Measurements from ENCODE around the gene ARHGAP4.

Gene ARHGAP4

DNA sequence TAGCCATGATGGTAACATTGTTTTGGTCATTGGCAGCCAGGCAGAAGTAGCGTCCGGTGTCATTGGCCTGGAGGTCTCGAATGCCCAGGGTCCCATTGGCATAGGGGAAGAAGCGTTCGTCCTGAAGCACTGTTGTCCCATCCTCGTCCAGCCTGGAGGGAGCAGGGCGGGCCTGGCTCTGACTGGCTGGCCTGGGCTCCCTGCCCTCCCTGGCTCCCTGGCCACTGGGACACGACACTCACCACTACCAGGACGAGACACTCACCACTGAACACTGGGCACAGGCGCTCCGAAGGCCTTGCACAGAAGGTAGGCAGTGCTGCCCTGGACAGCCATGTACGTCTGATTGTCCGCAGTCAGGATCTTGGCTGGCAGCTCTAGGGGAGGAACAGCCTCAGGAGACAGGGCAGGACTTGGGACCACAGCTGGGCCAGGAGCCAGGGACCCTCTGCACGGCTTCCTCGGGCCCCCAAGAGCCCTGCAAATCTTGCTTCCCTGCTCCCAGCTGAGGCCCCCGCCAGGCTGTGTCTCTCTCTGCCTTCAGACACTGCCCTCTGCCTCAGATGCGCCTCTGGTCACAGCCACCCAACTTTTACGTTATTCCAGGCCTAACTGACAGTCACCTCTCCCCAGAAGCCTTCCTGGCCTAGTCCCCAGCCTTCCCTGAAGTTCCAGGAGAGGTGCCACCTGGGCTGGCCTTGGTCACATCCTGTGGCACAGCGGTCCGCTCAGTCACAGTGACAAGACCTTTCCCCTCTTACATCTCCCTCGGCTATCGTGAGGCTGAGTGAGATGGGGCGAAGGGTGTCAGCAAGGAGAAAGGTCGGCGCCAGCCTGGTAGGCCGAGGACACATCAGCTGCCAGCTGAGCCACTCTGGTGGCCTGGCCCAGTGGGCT lies 57.2 kb downstream of the ARHGAP4 start:
- H3K4me1 ChIP-seq (ENCODE audit: insufficient read depth, insufficient read length), result no peaks in the 10 kb centered on the region
- no peak overlapping the region for H3K4me3 ChIP-seq (ENCODE audit: insufficient read length, low read depth)
- H3K9me3 ChIP-seq (ENCODE audit: insufficient read depth, low read length), result no peaks in the 10 kb centered on the region
- TF ChIP-seq SUZ12 (IDR thresholded peaks at IDR 0.05; ENCODE audit: extremely low read depth, insufficient read depth, insufficient read length), result no peak
- TF ChIP-seq ZNF274 (IDR thresholded peaks at IDR 0.05; ENCODE audit: low read depth, low read length), result no peak
- TF ChIP-seq YY1 (IDR thresholded peaks at IDR 0.05; ENCODE audit: insufficient read depth, insufficient read length), result no peak
- H3K36me3 ChIP-seq (ENCODE audit: insufficient read depth, insufficient read length, low read length), result peaks cover 76% of the 10 kb centered on the region
- no peak overlapping the region for H3K9ac ChIP-seq (ENCODE audit: insufficient read length, low read depth)
- no peak for DNase-seq (ENCODE audit: low read depth, low spot score)
- H3K27me3 ChIP-seq (ENCODE audit: insufficient read depth, insufficient read length), result no peaks in the 10 kb centered on the region

DNA sequence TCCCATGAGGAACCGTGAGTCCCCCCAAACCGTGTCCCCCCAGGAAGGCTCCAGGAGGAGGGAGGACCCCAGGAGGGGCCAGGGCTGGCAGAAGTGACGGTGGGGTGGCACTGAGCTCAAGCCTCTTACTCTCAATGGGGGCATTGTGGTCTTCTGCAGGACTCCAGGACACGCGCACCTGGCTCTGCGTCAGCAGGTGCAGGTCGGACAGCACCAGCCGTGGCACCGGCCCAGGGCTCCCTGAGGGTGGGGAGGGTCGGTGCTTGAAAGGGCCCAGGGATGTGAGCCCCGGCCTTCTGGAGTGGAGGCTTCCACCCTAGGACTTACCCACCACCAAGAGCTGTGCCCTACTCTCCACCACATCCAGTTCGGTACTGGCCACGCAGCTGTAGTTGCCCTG lies 58.4 kb downstream of the ARHGAP4 start:
- Histone ChIP-seq H3K27me3 (ENCODE audit: insufficient read depth, insufficient read length) (no peaks in the 10 kb centered on the region), H3K9ac (ENCODE audit: insufficient read length, low read depth) (no peak overlapping the region), H3K4me1 (ENCODE audit: insufficient read depth, insufficient read length) (no peaks in the 10 kb centered on the region), H3K36me3 (ENCODE audit: insufficient read depth, insufficient read length, low read length) (peaks cover 70% of the 10 kb centered on the region), H3K9me3 (ENCODE audit: insufficient read depth, low read length) (no peaks in the 10 kb centered on the region), H3K4me3 (ENCODE audit: insufficient read length, low read depth) (no peak overlapping the region)
- no peak for TF ChIP-seq ZNF274 (IDR thresholded peaks at IDR 0.05; ENCODE audit: low read depth, low read length)
- no peak for TF ChIP-seq YY1 (IDR thresholded peaks at IDR 0.05; ENCODE audit: insufficient read depth, insufficient read length)
- TF ChIP-seq SUZ12 (IDR thresholded peaks at IDR 0.05; ENCODE audit: extremely low read depth, insufficient read depth, insufficient read length), result no peak
- DNase-seq (ENCODE audit: low read depth, low spot score), result no peak

DNA sequence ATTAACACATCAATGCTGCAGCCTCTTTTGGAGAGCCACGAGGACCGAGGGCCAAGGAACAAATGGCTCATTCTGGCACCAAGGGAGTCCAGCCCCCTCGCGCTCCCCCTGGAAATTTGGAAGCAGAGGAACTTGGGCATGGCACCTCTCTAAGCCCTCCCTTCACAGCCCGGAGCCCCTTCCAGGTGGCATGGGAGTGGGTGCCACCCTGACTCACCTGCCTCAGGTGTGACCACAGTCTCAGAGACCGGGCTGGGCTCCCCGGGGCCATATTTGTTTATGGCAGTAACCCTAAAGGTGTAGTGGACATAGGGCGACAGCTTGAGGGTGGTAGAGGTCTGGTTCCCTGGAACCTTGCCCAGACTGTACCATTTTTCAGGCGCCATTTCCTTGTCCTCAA lies 58.9 kb downstream of the ARHGAP4 start:
- no peak for DNase-seq (ENCODE audit: low read depth, low spot score)
- Histone ChIP-seq H3K4me1 (ENCODE audit: insufficient read depth, insufficient read length) (peaks cover 2% of the 10 kb centered on the region), H3K9ac (ENCODE audit: insufficient read length, low read depth) (no peak overlapping the region), H3K4me3 (ENCODE audit: insufficient read length, low read depth) (no peak overlapping the region), H3K27me3 (ENCODE audit: insufficient read depth, insufficient read length) (no peaks in the 10 kb centered on the region), H3K9me3 (ENCODE audit: insufficient read depth, low read length) (no peaks in the 10 kb centered on the region), H3K36me3 (ENCODE audit: insufficient read depth, insufficient read length, low read length) (peaks cover 71% of the 10 kb centered on the region)
- no peak for TF ChIP-seq ZNF274 (IDR thresholded peaks at IDR 0.05; ENCODE audit: low read depth, low read length)
- TF ChIP-seq YY1 (IDR thresholded peaks at IDR 0.05; ENCODE audit: insufficient read depth, insufficient read length), result no peak
- TF ChIP-seq SUZ12 (IDR thresholded peaks at IDR 0.05; ENCODE audit: extremely low read depth, insufficient read depth, insufficient read length), result no peak

DNA sequence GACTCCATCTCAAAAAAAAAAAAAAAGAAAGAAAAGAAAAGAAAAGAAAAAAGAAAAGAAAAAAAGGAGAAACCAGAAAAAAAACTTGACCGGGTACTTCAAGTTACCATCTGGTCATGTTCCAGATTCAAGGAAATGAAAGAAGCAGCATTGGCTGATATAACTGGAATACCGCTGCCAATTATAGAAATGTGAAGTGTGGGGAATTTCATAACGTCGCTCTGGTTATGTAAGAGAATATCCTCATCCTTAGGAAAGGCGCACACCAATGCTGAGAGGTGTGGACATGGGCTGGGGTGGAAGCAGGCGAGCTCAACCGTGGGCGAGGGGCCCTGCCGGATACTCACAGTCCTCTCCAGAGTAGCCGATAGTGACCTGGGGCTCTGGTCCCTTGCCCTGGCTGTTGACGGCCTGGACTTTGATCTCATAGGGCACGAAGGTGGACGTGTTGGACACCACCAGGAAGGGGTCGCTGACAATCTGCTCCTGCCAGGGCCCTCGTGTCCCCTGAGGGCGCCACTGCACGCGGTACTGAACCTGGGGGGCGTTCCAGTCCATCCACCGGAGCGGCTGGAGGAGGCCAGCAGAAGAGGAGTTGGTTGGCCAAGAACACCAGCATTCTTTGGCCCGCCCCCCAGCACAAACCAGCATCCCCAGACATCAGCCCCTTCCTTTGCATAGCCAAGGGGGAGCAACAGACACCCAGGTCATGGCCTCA lies 59.6 kb downstream of the ARHGAP4 start:
- DNase-seq (ENCODE audit: low read depth, low spot score), result no peak
- H3K27me3 ChIP-seq (ENCODE audit: insufficient read depth, insufficient read length), result no peaks in the 10 kb centered on the region
- no peak overlapping the region for H3K4me3 ChIP-seq (ENCODE audit: insufficient read length, low read depth)
- TF ChIP-seq SUZ12 (IDR thresholded peaks at IDR 0.05; ENCODE audit: extremely low read depth, insufficient read depth, insufficient read length) (no peak), ZNF274 (IDR thresholded peaks at IDR 0.05; ENCODE audit: low read depth, low read length) (no peak), YY1 (IDR thresholded peaks at IDR 0.05; ENCODE audit: insufficient read depth, insufficient read length) (no peak)
- H3K36me3 ChIP-seq (ENCODE audit: insufficient read depth, insufficient read length, low read length), result peaks cover 69% of the 10 kb centered on the region
- H3K9me3 ChIP-seq (ENCODE audit: insufficient read depth, low read length), result no peaks in the 10 kb centered on the region
- H3K9ac ChIP-seq (ENCODE audit: insufficient read length, low read depth), result no peak overlapping the region
- peaks cover 2% of the 10 kb centered on the region for H3K4me1 ChIP-seq (ENCODE audit: insufficient read depth, insufficient read length)

DNA sequence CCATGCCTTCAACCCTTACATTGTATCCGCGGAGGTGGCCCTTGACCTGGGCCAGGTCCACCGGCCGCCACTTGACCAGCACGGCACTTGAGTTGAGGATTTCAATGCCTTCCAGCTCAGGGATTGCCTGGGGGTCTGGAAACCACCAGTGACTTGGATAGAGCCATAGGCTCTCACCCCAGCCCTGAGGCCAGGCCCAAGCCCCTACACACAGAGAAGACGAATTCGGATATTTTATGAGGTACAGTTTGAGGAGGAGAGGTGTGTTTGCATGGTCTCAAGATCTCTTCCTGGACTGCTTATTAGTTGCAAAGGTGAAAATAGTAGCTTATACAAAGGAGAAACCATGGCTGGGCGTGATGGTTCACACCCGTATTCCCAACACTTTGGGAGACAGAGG lies 60.4 kb downstream of the ARHGAP4 start:
- Histone ChIP-seq H3K36me3 (ENCODE audit: insufficient read depth, insufficient read length, low read length) (peaks cover 66% of the 10 kb centered on the region), H3K9me3 (ENCODE audit: insufficient read depth, low read length) (no peaks in the 10 kb centered on the region), H3K4me1 (ENCODE audit: insufficient read depth, insufficient read length) (peaks cover 2% of the 10 kb centered on the region), H3K27me3 (ENCODE audit: insufficient read depth, insufficient read length) (no peaks in the 10 kb centered on the region), H3K4me3 (ENCODE audit: insufficient read length, low read depth) (no peak overlapping the region), H3K9ac (ENCODE audit: insufficient read length, low read depth) (no peak overlapping the region)
- DNase-seq (ENCODE audit: low read depth, low spot score), result no peak
- no peak for TF ChIP-seq SUZ12 (IDR thresholded peaks at IDR 0.05; ENCODE audit: extremely low read depth, insufficient read depth, insufficient read length)
- no peak for TF ChIP-seq ZNF274 (IDR thresholded peaks at IDR 0.05; ENCODE audit: low read depth, low read length)

DNA sequence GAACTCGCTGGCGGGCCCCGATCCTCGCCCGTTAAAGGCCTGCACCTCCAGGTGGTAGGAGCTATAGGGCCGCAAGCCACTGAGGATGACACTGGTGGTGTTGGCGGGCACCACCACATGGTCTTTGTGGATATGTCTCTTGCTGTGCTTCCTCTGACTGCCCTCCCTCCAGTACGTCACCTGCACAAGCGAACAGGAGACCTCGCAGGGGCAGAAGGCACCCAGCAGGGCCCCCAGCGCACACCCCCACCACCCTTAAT lies 60.8 kb downstream of the ARHGAP4 start:
- DNase-seq (ENCODE audit: low read depth, low spot score), result no peak
- no peaks in the 10 kb centered on the region for H3K9me3 ChIP-seq (ENCODE audit: insufficient read depth, low read length)
- no peaks in the 10 kb centered on the region for H3K27me3 ChIP-seq (ENCODE audit: insufficient read depth, insufficient read length)
- peaks cover 2% of the 10 kb centered on the region for H3K4me1 ChIP-seq (ENCODE audit: insufficient read depth, insufficient read length)
- H3K9ac ChIP-seq (ENCODE audit: insufficient read length, low read depth), result no peak overlapping the region
- H3K36me3 ChIP-seq (ENCODE audit: insufficient read depth, insufficient read length, low read length), result peaks cover 62% of the 10 kb centered on the region
- no peak overlapping the region for H3K4me3 ChIP-seq (ENCODE audit: insufficient read length, low read depth)
- TF ChIP-seq SUZ12 (IDR thresholded peaks at IDR 0.05; ENCODE audit: extremely low read depth, insufficient read depth, insufficient read length) (no peak), YY1 (IDR thresholded peaks at IDR 0.05; ENCODE audit: insufficient read depth, insufficient read length) (no peak), ZNF274 (IDR thresholded peaks at IDR 0.05; ENCODE audit: low read depth, low read length) (no peak)

DNA sequence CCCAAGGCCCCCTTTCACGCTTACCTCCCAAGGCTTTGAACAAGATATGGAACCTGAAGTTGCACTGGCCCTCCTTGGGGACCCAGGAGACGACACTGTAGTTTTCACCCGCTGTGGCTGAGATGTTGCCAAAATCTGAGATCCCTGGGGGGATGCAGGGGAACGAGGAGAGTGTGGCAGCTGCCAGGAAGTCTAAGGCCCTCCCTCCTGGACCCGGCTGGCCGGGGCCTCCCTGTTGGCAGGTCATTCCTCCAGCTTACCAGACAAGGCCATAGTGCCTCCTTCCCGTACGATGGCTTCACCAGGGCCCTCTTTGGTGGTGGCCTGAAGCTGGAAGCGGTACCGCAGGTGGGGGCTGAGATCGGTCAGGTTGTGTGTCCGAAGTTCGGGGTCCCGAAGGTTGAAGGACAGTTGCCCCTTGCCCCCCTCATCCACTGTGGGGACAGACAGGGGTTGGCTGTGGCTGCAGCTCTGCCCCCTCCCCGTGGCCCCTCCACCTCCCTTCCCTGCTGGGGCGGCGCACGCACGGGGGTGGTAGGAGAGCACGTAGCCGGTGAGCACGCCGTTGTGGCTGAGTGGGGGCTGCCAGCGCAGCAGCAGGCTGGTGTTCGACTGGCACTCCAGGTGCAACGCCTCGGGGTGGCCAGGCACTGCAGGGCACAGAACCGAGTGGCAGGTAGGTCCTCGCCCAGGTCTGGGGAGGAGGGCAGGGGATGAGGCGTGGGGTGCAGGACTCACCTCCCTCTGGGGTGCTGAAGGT lies 61.3 kb downstream of the ARHGAP4 start:
- no peak overlapping the region for H3K9ac ChIP-seq (ENCODE audit: insufficient read length, low read depth)
- TF ChIP-seq YY1 (IDR thresholded peaks at IDR 0.05; ENCODE audit: insufficient read depth, insufficient read length) (no peak), ZNF274 (IDR thresholded peaks at IDR 0.05; ENCODE audit: low read depth, low read length) (no peak), SUZ12 (IDR thresholded peaks at IDR 0.05; ENCODE audit: extremely low read depth, insufficient read depth, insufficient read length) (no peak)
- peaks cover 57% of the 10 kb centered on the region for H3K36me3 ChIP-seq (ENCODE audit: insufficient read depth, insufficient read length, low read length)
- H3K4me1 ChIP-seq (ENCODE audit: insufficient read depth, insufficient read length), result peaks cover 2% of the 10 kb centered on the region
- H3K9me3 ChIP-seq (ENCODE audit: insufficient read depth, low read length), result no peaks in the 10 kb centered on the region
- DNase-seq (ENCODE audit: low read depth, low spot score), result no peak
- no peaks in the 10 kb centered on the region for H3K27me3 ChIP-seq (ENCODE audit: insufficient read depth, insufficient read length)
- H3K4me3 ChIP-seq (ENCODE audit: insufficient read length, low read depth), result no peak overlapping the region

Data from NT2/D1 (cell line).